ENCODE measurements around the gene TBCC. TPM values are rescaled to one million over a fixed set of nuclear protein-coding genes. Genes with fewer than 3 reads are reported as not detected.

The TBCC gene
- total and polyA plus RNA-seq, 2 of the 8 experiments (the other 6 are each of a cell fraction or from before 2014, with no cell fraction given) = 22.7 to 25.5 TPM

GRCh38 chr6:42710316-42710715, 35.6 kb downstream of the TBCC start:
- no peaks in the 10 kb centered on the region for H4K20me1 ChIP-seq (replicated peaks in 1 of 2; ENCODE audit: control insufficient read depth in 1 of 2, insufficient read depth in 2 of 2, low read length in 2 of 2)
- H3K27ac ChIP-seq (ENCODE audit: low read depth, low read length) = 0 out of 2 replicates have a peak overlapping the region, but pooled peaks have one; percentile 70
- H3K9ac ChIP-seq (replicated peaks in 1 of 4; ENCODE audit: extremely low read depth in 1 of 4, low read depth in 3 of 4, low read length in 3 of 4) = no peak overlapping the region
- FAIRE-seq = no peak
- H3K79me1 ChIP-seq (ENCODE audit: low read depth, low read length) = no peaks in the 10 kb centered on the region
- H3K23me2 ChIP-seq (ENCODE audit: low read depth, low read length) = no peaks in the 10 kb centered on the region
- POLR2A ChIA-PET (ENCODE audit: partially characterized antibody) = interaction anchor here (0.7 kb wide), 1 partner anchor 99 kb away, joined by 3 read pairs; no protein-coding TSS in a partner anchor
- 0 out of 2 replicates have a peak overlapping the region, but pooled peaks have one; percentile 9 for H2BK5ac ChIP-seq (ENCODE audit: low read depth, low read length)
- no peak overlapping the region for H2BK12ac ChIP-seq (ENCODE audit: low read depth, low read length)
- no peak overlapping the region for H4K5ac ChIP-seq (ENCODE audit: insufficient read length, low read depth, low read length)
- H4K8ac ChIP-seq (ENCODE audit: extremely low read depth, insufficient read depth, low read length) = peak overlapping the region; percentile 74; the same call in 1 of the 2 replicates
- no peaks in the 10 kb centered on the region for H3K79me2 ChIP-seq (ENCODE audit: control insufficient read depth in 1 of 2, insufficient read depth in 2 of 2, low read length in 2 of 2)
- peaks cover 5 to 6% of the 10 kb centered on the region in 2 experiments; a peak in 1 of 4 replicates for H3K9me3 ChIP-seq (ENCODE audit: insufficient read depth in 2 of 2, low read depth in 1 of 2, low read length in 1 of 2)
- CTCF ChIA-PET (ENCODE audit: partially characterized antibody) = no interaction called here
- H3K27me3 ChIP-seq (replicated peaks in 1 of 4; ENCODE audit: control insufficient read depth in 3 of 4, extremely low read depth in 1 of 4, insufficient read depth in 3 of 4, low read length in 3 of 4) = no peaks in the 10 kb centered on the region; a peak in 1 of 7 replicates
- no peak overlapping the region for H2BK120ac ChIP-seq (replicated peaks; ENCODE audit: low read depth, low read length)
- H2AK5ac ChIP-seq (ENCODE audit: low read depth, low read length) = no peak overlapping the region
- WGBS, 2 experiments (ENCODE audit: extremely low coverage in 1 of 2, insufficient coverage in 1 of 2, insufficient read length in 1 of 2, insufficient replicate concordance in 2 of 2, low coverage in 1 of 2, low lambda C conversion rate in 2 of 2, missing lambda C conversion rate in 1 of 2) = 78% methylated on average over 9 of the region's 9 CpGs; no CpG with 5 or more reads in 1 of the 2 experiments
- no peak overlapping the region for H3K4me3 ChIP-seq (ENCODE audit: extremely low read depth in 1 of 4, insufficient read depth in 2 of 4, low read depth in 3 of 4, low read length in 4 of 4)
- H2BK20ac ChIP-seq (ENCODE audit: low read length) = no peak overlapping the region
- no peak for DNase-seq (ENCODE audit: low read depth in 1 of 2, low spot score in 2 of 2)
- H3K4me1 ChIP-seq (replicated peaks in 1 of 4; ENCODE audit: control insufficient read depth in 3 of 4, insufficient read depth in 4 of 4, low read length in 3 of 4) = peaks cover 2 to 7% (median 4%) of the 10 kb centered on the region in 4 experiments; a peak in 4 of 7 replicates
- no peak overlapping the region for H3K23ac ChIP-seq (ENCODE audit: insufficient read length)
- no peak overlapping the region for H4K91ac ChIP-seq (replicated peaks; ENCODE audit: insufficient read length, low read length)
- no peak overlapping the region for H3K4ac ChIP-seq (replicated peaks; ENCODE audit: insufficient read length, low read depth, low read length)
- H3K36me3 ChIP-seq (ENCODE audit: control insufficient read depth in 2 of 4, insufficient read depth in 4 of 4, low read length in 3 of 4) = no peaks in the 10 kb centered on the region
- peak overlapping the region; percentile 63; the same call in 1 of the 2 replicates for H2AFZ ChIP-seq (ENCODE audit: low read length)
- no peak overlapping the region for H3K56ac ChIP-seq (replicated peaks; ENCODE audit: insufficient read length, low read depth, low read length)
- H3K4me2 ChIP-seq (ENCODE audit: insufficient read depth in 1 of 2, low read depth in 2 of 2, low read length in 2 of 2) = peak overlapping the region in 1 of 2 experiments; percentile 22; a peak in 1 of 4 replicates
- no peak overlapping the region for H3K14ac ChIP-seq (ENCODE audit: insufficient read length)
- H2BK15ac ChIP-seq (ENCODE audit: low read length) = no peak overlapping the region
- H3K18ac ChIP-seq (ENCODE audit: extremely low read depth, low read length) = no peak overlapping the region; the same call in 1 of the 2 replicates
- TF ChIP-seq ASH2L (IDR thresholded peaks at IDR 0.05; ENCODE audit: low read length) (peak; percentile 60), NANOG (IDR thresholded peaks at IDR 0.05; ENCODE audit: insufficient read depth, low read depth, low read length, poor library complexity, severe bottlenecking) (no peak), SAP30 (IDR thresholded peaks at IDR 0.05; ENCODE audit: insufficient read depth, insufficient replicate concordance, low read length) (no peak), NRF1 (IDR thresholded peaks at IDR 0.05; ENCODE audit: low read depth, low read length) (no peak), FOSL1 (IDR thresholded peaks at IDR 0.05; ENCODE audit: insufficient read depth, low read depth, low read length) (no peak), TCF12 (IDR thresholded peaks at IDR 0.05; ENCODE audit: low read depth, low read length) (no peak), KDM4A (IDR thresholded peaks at IDR 0.05; ENCODE audit: low read depth, low read length, severe bottlenecking) (no peak), ATF2 (IDR thresholded peaks at IDR 0.05; ENCODE audit: low read length) (no peak), HDAC2 (IDR thresholded peaks at IDR 0.05; ENCODE audit: borderline replicate concordance in 1 of 2, low read depth in 2 of 2, low read length in 2 of 2) (no peak), POLR2A (IDR thresholded peaks at IDR 0.05; ENCODE audit: control extremely low read depth in 1 of 2, low read depth in 2 of 2, low read length in 2 of 2) (no peak), SP1 (IDR thresholded peaks at IDR 0.05; ENCODE audit: low read depth, low read length) (peak; percentile 61; the same call in 1 of the 2 replicates), RBBP5 (IDR thresholded peaks at IDR 0.05; ENCODE audit: borderline replicate concordance, low read depth, low read length) (peak; percentile 90)
